A549 (cell line): ENCODE measurements around the gene PDE7B.

Source experiments
- CEBPB ChIP-seq, 2 experiments: fragments of >200 bp in 1 of 2; sonication (Bioruptor Twin) in 1 of 2; formaldehyde crosslinking in 1 of 2; IDR thresholded peaks; 2 replicates each; pipeline ENCODE4 v1.6.1; 2012 to 2016
- TF ChIP-seq, protein P1 (sequence below): fragments of >200 bp; sonication (Bioruptor Twin); formaldehyde crosslinking; IDR thresholded peaks from 3 replicates; pipeline ENCODE4 v1.5.1; 2016

DNA sequence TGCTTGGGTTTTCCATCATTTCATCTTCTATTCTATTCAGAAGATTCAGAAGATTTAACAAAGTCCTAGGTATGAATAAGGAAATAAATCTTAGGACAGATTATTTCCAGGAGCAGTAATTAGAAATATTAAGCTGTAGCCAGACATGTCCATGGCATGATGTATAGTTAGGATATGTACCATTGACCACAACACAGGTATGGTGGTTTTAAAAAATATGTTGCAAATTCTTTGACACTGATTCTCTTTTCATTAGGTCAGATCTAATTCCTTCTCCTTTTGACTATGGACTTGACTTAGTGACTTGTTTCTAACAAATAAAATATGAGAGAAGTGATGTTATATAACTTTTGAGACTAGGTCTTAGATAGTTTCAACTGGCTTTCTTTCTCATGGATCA is 23.5 kb upstream of the PDE7B start:
- TF ChIP-seq, protein P1, sequence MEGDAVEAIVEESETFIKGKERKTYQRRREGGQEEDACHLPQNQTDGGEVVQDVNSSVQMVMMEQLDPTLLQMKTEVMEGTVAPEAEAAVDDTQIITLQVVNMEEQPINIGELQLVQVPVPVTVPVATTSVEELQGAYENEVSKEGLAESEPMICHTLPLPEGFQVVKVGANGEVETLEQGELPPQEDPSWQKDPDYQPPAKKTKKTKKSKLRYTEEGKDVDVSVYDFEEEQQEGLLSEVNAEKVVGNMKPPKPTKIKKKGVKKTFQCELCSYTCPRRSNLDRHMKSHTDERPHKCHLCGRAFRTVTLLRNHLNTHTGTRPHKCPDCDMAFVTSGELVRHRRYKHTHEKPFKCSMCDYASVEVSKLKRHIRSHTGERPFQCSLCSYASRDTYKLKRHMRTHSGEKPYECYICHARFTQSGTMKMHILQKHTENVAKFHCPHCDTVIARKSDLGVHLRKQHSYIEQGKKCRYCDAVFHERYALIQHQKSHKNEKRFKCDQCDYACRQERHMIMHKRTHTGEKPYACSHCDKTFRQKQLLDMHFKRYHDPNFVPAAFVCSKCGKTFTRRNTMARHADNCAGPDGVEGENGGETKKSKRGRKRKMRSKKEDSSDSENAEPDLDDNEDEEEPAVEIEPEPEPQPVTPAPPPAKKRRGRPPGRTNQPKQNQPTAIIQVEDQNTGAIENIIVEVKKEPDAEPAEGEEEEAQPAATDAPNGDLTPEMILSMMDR, result no peak
- no peak for TF ChIP-seq CEBPB (IDR thresholded peaks at IDR 0.05)
